ENCODE results near the gene SLC38A9.

SLC38A9 gene

DNA sequence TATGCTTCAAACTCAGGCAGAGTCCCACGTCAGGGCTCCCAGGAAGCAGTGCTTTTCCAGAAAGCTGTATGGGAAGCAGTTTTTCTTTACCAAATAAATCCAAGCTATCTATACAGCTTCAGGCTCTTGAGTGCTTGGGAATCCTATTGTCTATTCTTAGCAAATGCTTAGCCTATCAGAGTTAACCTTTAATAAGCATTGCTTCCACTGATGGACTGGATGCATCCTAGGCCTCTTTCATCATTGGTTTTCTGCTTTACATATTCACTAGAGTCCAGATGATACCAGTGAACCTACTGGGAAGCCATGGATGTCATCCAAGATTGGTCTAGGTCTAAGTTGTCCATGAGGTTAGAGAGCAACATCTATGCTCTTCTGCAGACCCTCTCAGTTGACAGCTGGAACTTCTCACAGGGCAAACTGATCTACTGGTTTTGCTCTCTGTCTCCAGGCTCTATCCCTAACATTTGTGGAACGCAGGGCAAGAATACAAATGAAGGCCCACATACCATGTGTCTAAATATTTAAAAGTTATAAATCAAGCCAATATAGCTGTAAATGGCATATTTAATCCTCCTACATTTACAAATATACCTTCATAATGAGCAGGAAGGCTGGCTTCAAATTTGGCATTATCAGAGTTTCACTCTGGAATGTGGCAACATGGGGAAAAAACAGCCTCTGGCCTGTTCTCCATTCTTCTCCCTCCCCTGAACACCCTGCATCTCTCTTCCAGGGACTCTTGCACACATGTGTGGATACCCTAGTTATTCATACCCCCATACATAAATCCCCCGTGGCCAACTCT, 127.5 kb downstream of the SLC38A9 start:
- no peak for DNase-seq (ENCODE audit: low read depth in 2 of 3, low spot score in 1 of 3)

GRCh38 chr5:55583578-55583977, 128.5 kb downstream of the SLC38A9 start:
- DNase-seq (ENCODE audit: low read depth in 2 of 3, low spot score in 1 of 3) = no peak

- DNase-seq (ENCODE audit: low read depth in 2 of 3, low spot score in 1 of 3) = no peak
Measured at GRCh38 chr5:55582256-55582655, 129.9 kb downstream of the SLC38A9 start.

DNA sequence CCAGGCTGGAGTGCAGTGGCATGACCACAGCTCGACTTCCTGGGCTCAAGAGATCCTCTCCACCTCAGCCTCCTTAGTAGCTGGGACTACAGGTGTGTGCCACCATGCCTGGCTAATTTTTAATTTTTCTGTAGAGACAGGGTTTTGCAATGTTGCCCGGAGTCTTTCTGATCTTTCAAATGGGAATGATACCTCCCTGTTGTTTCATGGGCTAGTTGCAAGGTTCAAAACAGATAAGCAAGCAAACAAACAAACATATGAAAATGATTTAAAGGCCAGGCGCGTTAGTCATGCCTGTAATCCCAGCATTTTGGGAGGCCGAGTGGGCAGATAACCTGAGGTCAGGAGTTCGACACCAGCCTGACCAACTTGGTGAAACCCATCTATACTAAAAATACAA, 132.1 kb downstream of the SLC38A9 start:
- DNase-seq (ENCODE audit: low read depth in 2 of 3, low spot score in 1 of 3) = no peak

- DNase-seq (ENCODE audit: low read depth in 2 of 3, low spot score in 1 of 3) = no peak
Measured at GRCh38 chr5:55578771-55579170, 133.4 kb downstream of the SLC38A9 start.

- no peak for DNase-seq (ENCODE audit: low read depth in 2 of 3, low spot score in 1 of 3)
Measured at GRCh38 chr5:55577353-55578060, 134.6 kb downstream of the SLC38A9 start.

- DNase-seq (ENCODE audit: low read depth in 2 of 3, low spot score in 1 of 3) = no peak
Measured at GRCh38 chr5:55576661-55577060, 135.5 kb downstream of the SLC38A9 start.
